ENCODE data around the gene DCUN1D1. TPM values are rescaled to one million over a fixed set of nuclear protein-coding genes. Genes with fewer than 3 reads are reported as not detected.

DCUN1D1 gene
- total and polyA plus RNA-seq, 12 donors = 5.5 to 51.9 (median 33.6) TPM

- DNase-seq = no peak
- Histone ChIP-seq H3K27me3 (no peaks in the 10 kb centered on the region), H3K4me1 (replicated peaks in 1 of 2) (no peaks in the 10 kb centered on the region), H3K4me3 (no peak overlapping the region), H3K9me3 (replicated peaks in 1 of 3) (no peaks in the 10 kb centered on the region), H3K36me3 (replicated peaks in 1 of 2) (peaks cover 0 to 12% of the 10 kb centered on the region in 2 donors), H3K27ac (no peak overlapping the region)
- 93 to 98% (median 97%) methylated on average over 3 of the region's 3 CpGs for WGBS, 4 donors
- TF ChIP-seq, protein P1, sequence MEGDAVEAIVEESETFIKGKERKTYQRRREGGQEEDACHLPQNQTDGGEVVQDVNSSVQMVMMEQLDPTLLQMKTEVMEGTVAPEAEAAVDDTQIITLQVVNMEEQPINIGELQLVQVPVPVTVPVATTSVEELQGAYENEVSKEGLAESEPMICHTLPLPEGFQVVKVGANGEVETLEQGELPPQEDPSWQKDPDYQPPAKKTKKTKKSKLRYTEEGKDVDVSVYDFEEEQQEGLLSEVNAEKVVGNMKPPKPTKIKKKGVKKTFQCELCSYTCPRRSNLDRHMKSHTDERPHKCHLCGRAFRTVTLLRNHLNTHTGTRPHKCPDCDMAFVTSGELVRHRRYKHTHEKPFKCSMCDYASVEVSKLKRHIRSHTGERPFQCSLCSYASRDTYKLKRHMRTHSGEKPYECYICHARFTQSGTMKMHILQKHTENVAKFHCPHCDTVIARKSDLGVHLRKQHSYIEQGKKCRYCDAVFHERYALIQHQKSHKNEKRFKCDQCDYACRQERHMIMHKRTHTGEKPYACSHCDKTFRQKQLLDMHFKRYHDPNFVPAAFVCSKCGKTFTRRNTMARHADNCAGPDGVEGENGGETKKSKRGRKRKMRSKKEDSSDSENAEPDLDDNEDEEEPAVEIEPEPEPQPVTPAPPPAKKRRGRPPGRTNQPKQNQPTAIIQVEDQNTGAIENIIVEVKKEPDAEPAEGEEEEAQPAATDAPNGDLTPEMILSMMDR (IDR thresholded peaks at IDR 0.05) = no peak
- TF ChIP-seq POLR2A (IDR thresholded peaks at IDR 0.05) = no peak
- intact Hi-C loops (cut with DNase I) = no loop called here
Measured at GRCh38 chr3:182941719-182942118, 38.6 kb downstream of the DCUN1D1 start.

GRCh38 chr3:182940266-182940808 is 40.0 kb downstream of the DCUN1D1 start:
- peaks cover 0 to 5% of the 10 kb centered on the region in 2 donors for H3K36me3 ChIP-seq (replicated peaks in 1 of 2)
- H3K9me3 ChIP-seq (replicated peaks in 1 of 3) = no peaks in the 10 kb centered on the region
- H3K4me3 ChIP-seq = no peak overlapping the region
- no peak for TF ChIP-seq POLR2A (IDR thresholded peaks at IDR 0.05)
- TF ChIP-seq, protein P1 (IDR thresholded peaks at IDR 0.05) = no peak
- no peaks in the 10 kb centered on the region for H3K27me3 ChIP-seq
- no peaks in the 10 kb centered on the region for H3K4me1 ChIP-seq (replicated peaks in 1 of 2)
- no peak for DNase-seq
- 92 to 94% (median 92%) methylated on average over 4 of the region's 4 CpGs for WGBS, 4 donors
- intact Hi-C loops (cut with DNase I) = no loop called here
- no peak overlapping the region for H3K27ac ChIP-seq

- DNase-seq = no peak
- Histone ChIP-seq H3K27ac (no peak overlapping the region), H3K36me3 (replicated peaks in 1 of 2) (no peaks in the 10 kb centered on the region), H3K27me3 (no peaks in the 10 kb centered on the region), H3K4me1 (replicated peaks in 1 of 2) (no peaks in the 10 kb centered on the region), H3K9me3 (replicated peaks in 1 of 3) (no peaks in the 10 kb centered on the region), H3K4me3 (no peak overlapping the region)
- no peak for TF ChIP-seq POLR2A (IDR thresholded peaks at IDR 0.05)
- TF ChIP-seq, protein P1 (IDR thresholded peaks at IDR 0.05) = no peak
- 74 to 81% (median 79%) methylated on average over 3 of the region's 3 CpGs for WGBS, 4 donors
- intact Hi-C loops (cut with DNase I) = no loop called here
Measured at GRCh38 chr3:182937293-182938051, 42.9 kb downstream of the DCUN1D1 start.

GRCh38 chr3:182936918-182937285 is 43.4 kb downstream of the DCUN1D1 start:
- Histone ChIP-seq H3K9me3 (replicated peaks in 1 of 3) (peaks cover 0 to 6% (median 0%) of the 10 kb centered on the region in 3 donors), H3K27me3 (no peaks in the 10 kb centered on the region), H3K4me3 (no peak overlapping the region), H3K36me3 (replicated peaks in 1 of 2) (no peaks in the 10 kb centered on the region), H3K27ac (no peak overlapping the region), H3K4me1 (replicated peaks in 1 of 2) (no peaks in the 10 kb centered on the region)
- 66 to 83% (median 80%) methylated on average over 1 of the region's 1 CpG for WGBS, 4 donors
- DNase-seq = no peak
- intact Hi-C loops (cut with DNase I) = no loop called here
- TF ChIP-seq POLR2A (IDR thresholded peaks at IDR 0.05) = no peak
- TF ChIP-seq, protein P1 (IDR thresholded peaks at IDR 0.05) = no peak
